B cell (primary cell): ENCODE data around the gene IARS1.

Experiments
- CTCF ChIP-seq: fragments of 200-600 bp; IDR thresholded peaks from one replicate; pipeline ENCODE4 v1.8.0; 2022; ENCODE audit warnings: antibody characterized with exemption, mild to moderate bottlenecking
- EZH2 ChIP-seq: IDR thresholded peaks from 2 replicates; pipeline ENCODE4 v1.6.1; 2012; ENCODE audit warnings: borderline replicate concordance, low read depth, mild to moderate bottlenecking, moderate library complexity, low read length; ENCODE audit not compliant: insufficient read depth, poor library complexity, severe bottlenecking

- TF ChIP-seq CTCF (no peak), EZH2 (no peak)
Observed at GRCh38 chr9:92289708-92290390, 3.6 kb downstream of the IARS1 start.
